Activated T-cell treated with anti-CD3 and anti-CD28 coated beads, Interleukin-2, amount 50 U/mL, for 24 hours (primary cell): Measurements from ENCODE around the gene KRTAP6-2.

Experiments
- DNase-seq: peaks from one replicate; pipeline ENCODE4 v3.0.0-alpha.2; 2020
- H3K27ac Mint-ChIP-seq: 2 replicates; pipeline ENCODE4 v1.8.0; 2020; ENCODE audit warnings: mild to moderate bottlenecking, mixed read lengths
- H3K27me3 Mint-ChIP-seq: 2 replicates; pipeline ENCODE4 v1.8.0; 2020; ENCODE audit warnings: mixed read lengths
- H3K36me3 Mint-ChIP-seq: 2 replicates; pipeline ENCODE4 v1.8.0; 2020; ENCODE audit warnings: low read depth, mixed read lengths
- H3K4me1 Mint-ChIP-seq: 2 replicates; pipeline ENCODE4 v1.8.0; 2020; ENCODE audit warnings: low read depth, mixed read lengths
- H3K4me3 Mint-ChIP-seq: 2 replicates; pipeline ENCODE4 v1.8.0; 2020; ENCODE audit warnings: mild to moderate bottlenecking, moderate library complexity, mixed read lengths
- H3K9me3 Mint-ChIP-seq: 2 replicates; pipeline ENCODE4 v1.8.0; 2020; ENCODE audit warnings: mixed read lengths

The KRTAP6-2 gene, protein sequence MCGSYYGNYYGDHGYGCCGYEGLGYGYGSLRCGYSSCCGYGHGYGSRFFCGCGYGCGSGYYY

DNA sequence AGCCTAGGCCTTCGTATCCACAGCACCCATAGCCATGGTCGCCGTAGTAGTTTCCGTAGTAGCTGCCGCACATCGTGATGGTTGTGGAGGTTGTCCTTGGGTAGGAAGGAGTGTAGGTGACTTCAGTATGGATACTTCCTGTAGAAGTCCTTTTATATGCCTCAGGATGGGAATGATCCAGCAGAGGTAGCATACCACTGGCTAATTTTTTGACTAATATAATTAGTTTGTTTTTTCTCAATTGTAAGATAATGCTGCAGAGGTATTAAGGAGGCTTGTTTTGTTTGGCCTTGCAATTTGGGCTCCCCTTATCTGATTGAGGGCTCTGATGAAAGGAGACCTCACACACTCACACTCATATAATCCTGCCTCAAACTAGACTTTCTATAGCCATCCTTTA is at the start of gene KRTAP6-2:
Gene KRTAP6-2, minus strand, starts transcription at position 101 of the 400 bp plus-strand sequence. Its CDS starts 28 bp downstream, at position 73.
- Mint-ChIP-seq H3K27me3 (no peaks in the 10 kb centered on the region), H3K36me3 (no peaks in the 10 kb centered on the region), H3K4me3 (no peak within 1 kb of the TSS), H3K9me3 (peaks cover 6% of the 10 kb centered on the region), H3K4me1 (no peaks in the 10 kb centered on the region), H3K27ac (no peak within 1 kb of the TSS)
- DNase-seq = no peak

DNA sequence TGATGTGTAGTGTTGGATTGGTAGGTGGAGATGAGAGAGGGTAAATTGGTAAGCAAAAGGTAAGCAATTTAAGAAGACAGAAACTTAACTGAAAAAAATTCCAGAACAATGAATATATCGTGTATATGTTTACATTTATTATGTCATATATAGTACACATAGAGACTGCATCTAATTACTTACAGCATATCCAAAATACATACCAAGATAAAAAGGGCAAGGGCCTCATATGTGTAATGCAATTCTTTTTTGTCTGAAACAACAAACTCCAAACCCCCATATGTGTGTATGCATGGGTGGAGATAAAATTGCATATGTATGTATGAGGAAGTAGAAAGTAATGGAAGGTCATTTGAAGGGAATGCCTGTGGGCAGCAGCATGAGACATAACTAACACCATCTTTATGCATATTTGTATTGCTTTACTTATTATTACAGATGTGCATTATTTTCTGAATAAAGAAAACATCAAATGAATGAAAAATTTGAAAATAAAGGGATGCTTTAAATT is 48.3 kb upstream of the KRTAP6-2 start:
- H3K36me3 Mint-ChIP-seq = no peaks in the 10 kb centered on the region
- no peak for DNase-seq
- no peak overlapping the region for H3K27ac Mint-ChIP-seq
- H3K4me1 Mint-ChIP-seq = no peaks in the 10 kb centered on the region
- peaks cover 7% of the 10 kb centered on the region for H3K27me3 Mint-ChIP-seq
- H3K4me3 Mint-ChIP-seq = no peak overlapping the region
- peaks cover 2% of the 10 kb centered on the region for H3K9me3 Mint-ChIP-seq

DNA sequence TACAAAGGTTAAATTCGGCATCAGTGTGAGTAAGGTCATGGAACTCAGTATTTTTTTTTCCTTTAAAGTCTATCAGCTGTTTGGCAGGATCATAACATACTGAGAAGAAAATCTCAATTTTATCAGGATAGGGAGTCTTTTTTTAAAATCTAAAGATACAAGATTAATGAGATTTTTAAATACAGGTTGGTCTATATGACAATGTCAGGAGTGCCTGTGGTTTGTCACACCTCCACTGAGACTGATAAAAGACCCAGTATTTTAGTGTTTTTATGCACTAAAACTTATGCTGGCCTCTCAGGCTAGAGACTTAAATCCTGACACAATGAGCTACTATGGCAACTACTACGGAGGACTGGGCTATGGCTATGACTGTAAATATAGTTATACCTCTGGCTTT is 43.9 kb upstream of the KRTAP6-2 start, which contains the start of gene KRTAP20-3:
Gene KRTAP20-3, plus strand, starts transcription at position 301 of the 400 bp plus-strand sequence.
- Mint-ChIP-seq H3K27ac (no peak within 1 kb of the TSS), H3K36me3 (no peaks in the 10 kb centered on the region), H3K4me1 (no peaks in the 10 kb centered on the region), H3K9me3 (peaks cover 2% of the 10 kb centered on the region), H3K4me3 (no peak within 1 kb of the TSS), H3K27me3 (peaks cover 2% of the 10 kb centered on the region)
- DNase-seq = no peak

DNA sequence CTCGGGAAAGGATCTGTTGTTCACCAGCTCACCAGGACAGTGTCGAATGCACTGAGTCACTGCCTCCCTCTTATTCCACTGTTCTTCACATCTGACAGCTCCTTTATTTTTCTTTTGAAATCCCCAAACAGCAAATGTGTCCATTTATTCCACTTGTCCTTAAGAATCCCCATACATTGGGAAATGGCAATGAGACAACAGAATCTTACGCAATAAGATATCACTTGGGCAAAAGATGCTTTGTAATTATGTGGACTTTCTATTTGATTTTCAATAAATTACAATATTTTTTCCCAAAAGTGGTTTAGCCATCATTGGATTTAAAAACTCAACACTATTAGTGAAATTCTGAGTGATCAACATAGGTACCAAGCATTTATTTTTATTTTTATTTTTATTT is 40.0 kb upstream of the KRTAP6-2 start:
- Mint-ChIP-seq H3K36me3 (no peaks in the 10 kb centered on the region), H3K27ac (no peak overlapping the region), H3K9me3 (no peaks in the 10 kb centered on the region), H3K27me3 (peaks cover 2% of the 10 kb centered on the region), H3K4me1 (no peaks in the 10 kb centered on the region), H3K4me3 (no peak overlapping the region)
- DNase-seq = no peak

DNA sequence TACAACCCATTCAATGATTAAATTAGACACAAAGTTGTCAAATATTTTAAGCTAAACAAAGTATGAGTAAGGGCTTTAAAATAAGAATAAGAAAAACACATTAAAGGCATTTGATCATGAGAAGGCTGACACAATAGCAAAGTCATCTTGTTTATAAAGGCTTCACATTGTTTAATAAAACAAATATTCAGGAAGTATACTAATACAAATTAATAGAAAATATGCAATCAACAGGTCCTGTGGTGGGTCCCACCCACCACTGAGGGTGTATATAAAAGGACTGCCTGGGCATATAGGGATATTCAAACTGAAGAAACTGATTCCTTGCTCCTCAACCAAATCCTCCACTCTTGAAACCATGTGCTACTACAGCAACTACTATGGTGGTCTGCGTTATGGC is 36.2 kb upstream of the KRTAP6-2 start, which contains the start of gene KRTAP20-2:
Gene KRTAP20-2, plus strand, starts transcription at position 301 of the 400 bp plus-strand sequence. Its CDS starts 58 bp downstream, at position 359.
- Mint-ChIP-seq H3K27ac (no peak within 1 kb of the TSS), H3K4me3 (no peak within 1 kb of the TSS), H3K4me1 (no peaks in the 10 kb centered on the region), H3K9me3 (no peaks in the 10 kb centered on the region), H3K36me3 (no peaks in the 10 kb centered on the region), H3K27me3 (no peaks in the 10 kb centered on the region)
- DNase-seq = no peak

DNA sequence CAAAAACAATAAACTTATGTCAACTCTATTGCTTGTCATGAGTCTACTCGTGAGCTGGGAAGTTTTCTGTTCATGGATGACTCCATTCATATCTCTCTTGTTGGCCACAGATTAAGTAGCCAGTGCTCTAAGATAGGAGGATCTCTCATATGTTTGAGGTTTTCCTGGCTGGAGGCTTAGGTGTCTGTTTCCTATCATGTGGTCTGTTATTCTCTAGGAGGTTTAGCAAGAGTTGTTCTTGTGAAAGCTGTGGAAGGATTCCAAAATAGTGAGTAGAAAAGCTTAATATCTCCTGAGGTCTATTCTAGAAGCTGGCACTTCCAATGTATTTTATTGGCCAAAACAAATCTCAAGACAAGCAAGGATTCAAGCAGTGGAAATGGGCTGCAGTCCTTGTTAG is 30.5 kb upstream of the KRTAP6-2 start:
- Mint-ChIP-seq H3K27ac (no peak overlapping the region), H3K4me3 (no peak overlapping the region), H3K27me3 (no peaks in the 10 kb centered on the region)

DNA sequence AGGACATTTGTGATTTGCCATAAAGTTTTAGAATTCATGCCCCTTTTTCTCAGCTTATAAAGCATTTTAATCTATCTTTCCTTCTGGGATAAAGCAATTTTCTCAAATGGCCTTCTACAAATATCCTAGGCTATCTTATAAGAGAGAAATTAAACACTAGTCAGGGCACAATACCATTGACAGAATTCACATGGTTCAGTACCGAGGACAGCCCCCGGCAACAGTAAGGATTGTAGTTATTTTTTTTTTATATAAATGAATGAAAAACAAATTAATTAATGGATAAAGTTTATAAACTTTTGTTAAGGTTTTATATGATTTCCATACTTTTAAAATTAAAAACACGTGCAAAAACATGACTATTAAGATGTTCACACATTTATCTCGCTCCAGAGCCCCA is 29.4 kb upstream of the KRTAP6-2 start:
- no peak overlapping the region for H3K27ac Mint-ChIP-seq

More for the DNA sequence above, 30.5 kb upstream of the KRTAP6-2 start:
- no peak for DNase-seq
- no peaks in the 10 kb centered on the region for H3K9me3 Mint-ChIP-seq
- no peaks in the 10 kb centered on the region for H3K36me3 Mint-ChIP-seq
- no peaks in the 10 kb centered on the region for H3K4me1 Mint-ChIP-seq

DNA sequence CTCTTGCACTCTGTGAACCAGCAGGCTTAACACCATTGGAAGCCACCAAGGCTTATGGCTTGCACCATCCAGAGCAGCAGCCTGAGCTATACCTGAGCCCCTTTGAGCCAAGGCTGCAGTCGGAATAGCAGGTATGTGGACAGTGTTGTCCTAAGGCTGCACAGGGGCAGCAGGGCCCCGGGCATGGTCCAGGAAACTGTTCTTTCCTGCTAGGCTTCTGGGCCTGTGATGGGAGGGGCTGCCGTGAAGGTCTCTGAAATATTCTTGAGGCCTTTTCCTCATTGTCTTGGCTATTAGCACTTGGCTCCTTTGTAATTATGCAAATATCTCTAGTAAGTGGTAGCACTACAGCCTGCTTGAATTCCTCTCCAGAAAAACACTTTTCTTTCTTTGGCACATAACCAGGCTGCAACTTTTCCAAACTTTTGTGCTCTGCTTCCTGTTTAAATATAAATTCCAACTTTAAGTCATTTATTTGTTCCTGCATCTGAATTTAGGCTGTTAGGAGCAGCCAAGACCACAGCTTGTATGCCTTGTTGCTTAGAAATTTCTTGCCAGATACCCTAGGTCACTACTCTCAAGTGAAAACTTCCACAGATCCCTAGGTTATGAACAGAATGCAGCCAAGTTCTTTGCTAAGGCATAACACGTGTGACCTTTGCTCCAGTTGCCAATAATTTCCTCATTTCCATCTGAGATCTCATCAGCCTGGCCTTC is 26.9 kb upstream of the KRTAP6-2 start:
- DNase-seq = no peak
- H3K4me3 Mint-ChIP-seq = no peak overlapping the region
- H3K27me3 Mint-ChIP-seq = no peaks in the 10 kb centered on the region
- H3K36me3 Mint-ChIP-seq = no peaks in the 10 kb centered on the region
- H3K27ac Mint-ChIP-seq = no peak overlapping the region
- H3K4me1 Mint-ChIP-seq = no peaks in the 10 kb centered on the region
- H3K9me3 Mint-ChIP-seq = no peaks in the 10 kb centered on the region

More for the DNA sequence above, 29.4 kb upstream of the KRTAP6-2 start:
- Mint-ChIP-seq H3K36me3 (no peaks in the 10 kb centered on the region), H3K4me1 (no peaks in the 10 kb centered on the region), H3K4me3 (no peak overlapping the region), H3K9me3 (no peaks in the 10 kb centered on the region), H3K27me3 (no peaks in the 10 kb centered on the region)
- DNase-seq = no peak

DNA sequence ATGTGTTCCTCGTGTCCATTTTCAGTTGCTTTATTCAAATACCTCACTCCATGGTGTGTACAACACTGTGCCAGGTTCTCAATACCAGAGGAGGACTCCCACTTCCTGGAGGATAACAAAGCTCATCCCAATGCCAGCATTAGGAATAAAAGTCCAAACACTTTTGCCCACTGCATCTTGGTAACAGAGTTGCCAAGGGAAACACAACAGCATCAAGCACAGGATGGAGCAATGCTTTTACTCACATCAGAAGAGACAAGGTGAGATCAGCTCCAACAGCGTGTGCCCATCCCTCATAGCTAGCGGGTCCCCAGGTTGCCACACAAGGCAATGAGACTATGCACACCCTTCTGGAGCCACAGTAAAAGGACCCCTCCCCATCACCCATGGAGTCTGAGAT is 24.7 kb upstream of the KRTAP6-2 start:
- Mint-ChIP-seq H3K36me3 (no peaks in the 10 kb centered on the region), H3K27ac (no peak overlapping the region), H3K4me3 (no peak overlapping the region)

DNA sequence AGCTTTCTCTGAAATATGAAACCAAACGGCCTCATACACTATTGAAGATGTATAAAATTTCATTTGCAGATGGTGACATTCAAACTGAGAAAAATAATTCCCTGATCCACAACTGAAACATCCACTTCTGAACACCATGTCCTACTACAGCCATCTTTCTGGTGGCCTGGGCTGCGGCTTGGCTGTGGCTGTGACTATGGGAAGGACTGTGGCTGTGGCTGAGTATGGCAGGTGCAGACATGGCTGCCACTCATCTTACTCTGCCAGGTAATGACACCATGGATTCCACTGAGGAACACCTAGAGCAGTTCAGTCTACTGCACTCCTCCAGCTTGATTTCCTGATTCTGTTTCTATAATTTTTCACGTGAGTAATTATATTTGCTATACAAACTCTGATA is 21.8 kb upstream of the KRTAP6-2 start, which contains the start of gene KRTAP20-4:
Gene KRTAP20-4, plus strand, starts transcription at position 106 of the 400 bp plus-strand sequence.
- no peaks in the 10 kb centered on the region for H3K27me3 Mint-ChIP-seq
- no peak within 1 kb of the TSS for H3K27ac Mint-ChIP-seq
- no peak within 1 kb of the TSS for H3K4me3 Mint-ChIP-seq
- no peaks in the 10 kb centered on the region for H3K4me1 Mint-ChIP-seq
- no peak for DNase-seq
- no peaks in the 10 kb centered on the region for H3K9me3 Mint-ChIP-seq
- no peaks in the 10 kb centered on the region for H3K36me3 Mint-ChIP-seq

More for the DNA sequence above, 24.7 kb upstream of the KRTAP6-2 start:
- Mint-ChIP-seq H3K27me3 (no peaks in the 10 kb centered on the region), H3K9me3 (no peaks in the 10 kb centered on the region), H3K4me1 (no peaks in the 10 kb centered on the region)
- DNase-seq = no peak

DNA sequence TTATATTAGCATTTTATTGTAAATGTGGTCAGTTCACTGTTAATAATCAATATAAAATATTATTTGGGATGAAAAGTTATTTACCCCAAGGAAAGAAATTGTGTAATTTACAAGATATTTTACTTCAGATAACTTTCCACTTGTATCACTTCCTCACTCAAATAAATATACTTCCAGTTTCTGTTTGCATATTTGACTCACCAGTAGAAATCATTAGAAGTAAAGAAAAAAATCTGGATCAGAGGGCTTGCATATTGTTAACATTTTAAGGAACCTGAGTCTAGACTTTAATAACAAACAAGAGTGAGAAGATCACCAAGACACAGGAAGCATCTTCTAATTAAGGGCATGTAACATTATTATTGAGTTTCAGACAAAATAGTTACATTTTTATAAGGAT is 21.4 kb upstream of the KRTAP6-2 start:
- H3K27me3 Mint-ChIP-seq = no peaks in the 10 kb centered on the region
- H3K36me3 Mint-ChIP-seq = no peaks in the 10 kb centered on the region
- no peak overlapping the region for H3K27ac Mint-ChIP-seq
- H3K4me1 Mint-ChIP-seq = no peaks in the 10 kb centered on the region
- DNase-seq = no peak
- no peak overlapping the region for H3K4me3 Mint-ChIP-seq
- H3K9me3 Mint-ChIP-seq = no peaks in the 10 kb centered on the region

DNA sequence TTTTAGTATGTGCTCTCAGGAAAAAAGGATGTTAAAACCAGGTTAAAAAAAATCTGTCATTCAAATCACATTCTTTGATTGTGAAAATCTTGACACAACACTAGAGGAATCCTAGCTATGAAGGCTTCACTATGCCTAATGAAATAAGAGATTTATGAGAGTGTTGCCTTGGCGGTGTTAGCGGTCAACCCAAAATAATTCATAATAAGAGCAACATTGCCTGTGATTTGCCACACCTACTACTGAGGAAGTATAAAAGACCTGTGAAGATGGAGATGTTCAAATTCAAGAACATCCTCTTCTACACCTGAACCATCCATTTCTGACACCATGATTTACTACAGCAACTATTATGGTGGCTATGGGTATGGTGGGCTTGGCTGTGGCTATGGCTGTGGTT is 17.4 kb upstream of the KRTAP6-2 start, which contains the start of gene KRTAP20-1:
Gene KRTAP20-1, plus strand, starts transcription at position 301 of the 400 bp plus-strand sequence. Its CDS starts 30 bp downstream, at position 331.
- no peak within 1 kb of the TSS for H3K4me3 Mint-ChIP-seq
- H3K27me3 Mint-ChIP-seq = no peaks in the 10 kb centered on the region
- H3K27ac Mint-ChIP-seq = no peak within 1 kb of the TSS
- H3K9me3 Mint-ChIP-seq = no peaks in the 10 kb centered on the region
- no peaks in the 10 kb centered on the region for H3K36me3 Mint-ChIP-seq
- no peaks in the 10 kb centered on the region for H3K4me1 Mint-ChIP-seq
- DNase-seq = no peak

DNA sequence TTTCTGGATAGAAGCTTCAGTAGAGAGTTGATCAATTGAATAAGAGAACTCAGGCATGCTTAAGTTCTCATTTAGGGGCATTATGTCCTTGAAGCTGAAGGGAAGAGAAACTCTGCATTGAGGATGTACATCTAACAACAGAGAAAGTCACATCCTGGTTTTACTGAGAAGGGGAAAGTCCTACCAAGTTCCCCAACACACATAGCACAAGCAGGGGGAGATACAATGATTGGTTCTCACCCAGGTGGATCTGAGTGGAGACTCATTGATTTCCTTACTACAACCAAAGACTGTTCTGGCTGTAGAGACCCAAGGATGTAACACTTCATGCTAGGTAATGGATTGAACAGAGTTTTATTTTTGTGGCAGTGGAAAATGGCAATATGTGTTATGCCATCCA is 16.5 kb upstream of the KRTAP6-2 start:
- Mint-ChIP-seq H3K4me1 (no peaks in the 10 kb centered on the region), H3K4me3 (no peak overlapping the region)
- DNase-seq = no peak

DNA sequence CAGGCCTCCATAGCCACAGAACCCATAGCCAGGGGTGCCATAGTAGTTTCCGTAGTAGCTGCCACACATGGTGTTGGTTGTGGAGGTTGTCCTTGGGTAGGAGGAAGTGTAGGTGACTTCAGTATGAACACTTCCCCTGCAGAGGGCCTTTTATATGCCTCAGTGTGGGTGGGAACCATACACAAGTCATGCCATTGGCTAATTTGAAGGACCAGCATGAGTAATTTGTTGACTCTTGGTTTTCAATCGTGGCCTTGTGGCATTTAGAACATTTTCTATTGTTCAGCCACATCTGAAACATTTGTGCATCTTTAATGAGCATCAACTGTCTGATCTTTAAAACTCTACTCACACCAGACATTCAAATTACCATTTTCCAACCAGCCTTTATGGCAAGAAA is 15.1 kb upstream of the KRTAP6-2 start, which contains the start of gene KRTAP6-1:
Gene KRTAP6-1, minus strand, starts transcription at position 95 of the 400 bp plus-strand sequence. Its CDS starts 26 bp downstream, at position 69.
- Mint-ChIP-seq H3K4me3 (no peak within 1 kb of the TSS), H3K9me3 (peaks cover 10% of the 10 kb centered on the region), H3K27ac (no peak within 1 kb of the TSS), H3K27me3 (no peaks in the 10 kb centered on the region), H3K36me3 (no peaks in the 10 kb centered on the region), H3K4me1 (no peaks in the 10 kb centered on the region)
- no peak for DNase-seq

More for the DNA sequence above, 16.5 kb upstream of the KRTAP6-2 start:
- Mint-ChIP-seq H3K27ac (no peak overlapping the region), H3K27me3 (no peaks in the 10 kb centered on the region), H3K9me3 (peaks cover 9% of the 10 kb centered on the region), H3K36me3 (no peaks in the 10 kb centered on the region)

DNA sequence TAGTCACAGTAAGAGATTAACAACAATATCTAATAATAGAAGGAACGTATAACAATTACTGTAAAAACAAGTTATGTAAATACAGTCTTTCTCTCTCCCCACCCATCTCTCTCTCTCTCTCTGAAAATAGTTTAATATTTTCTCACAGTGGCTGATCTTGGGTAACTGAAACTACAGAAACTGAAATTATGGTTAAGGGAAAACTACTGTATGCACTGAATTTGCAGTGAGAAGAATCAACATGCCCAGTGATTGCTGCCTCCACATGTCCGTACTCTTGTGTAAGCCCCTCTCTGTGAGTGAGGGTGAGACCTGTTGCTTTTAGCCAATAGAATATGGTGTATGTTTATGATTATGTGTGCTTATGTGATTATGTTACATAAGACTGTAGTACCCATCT is 13.4 kb upstream of the KRTAP6-2 start:
- DNase-seq = no peak
- Mint-ChIP-seq H3K27me3 (no peaks in the 10 kb centered on the region), H3K9me3 (peaks cover 15% of the 10 kb centered on the region), H3K27ac (no peak overlapping the region), H3K4me3 (no peak overlapping the region), H3K36me3 (no peaks in the 10 kb centered on the region), H3K4me1 (no peaks in the 10 kb centered on the region)
